Parathyroid adenoma (tissue), 2 donors: ENCODE data around the gene TOP1.

Experiments used
- H2AFZ ChIP-seq: fragments of 300-600 bp; sonication (generic); one replicate; pipeline ENCODE4 v1.7.0; 2017; ENCODE audit warnings: antibody characterized with exemption, mild to moderate bottlenecking
- H3K27ac ChIP-seq: fragments of 300-600 bp; sonication (generic); one replicate; pipeline ENCODE4 v1.7.0; 2017
- H3K27me3 ChIP-seq: fragments of 300-600 bp; sonication (generic); one replicate; pipeline ENCODE4 v1.7.0; 2017; ENCODE audit warnings: low read length; ENCODE audit not compliant: control insufficient read depth, insufficient read depth
- H3K36me3 ChIP-seq: fragments of 300-600 bp; sonication (generic); one replicate; pipeline ENCODE4 v1.7.0; 2017; ENCODE audit warnings: low read length; ENCODE audit not compliant: control insufficient read depth, insufficient read depth
- H3K4me1 ChIP-seq: fragments of 300-600 bp; sonication (generic); one replicate; pipeline ENCODE4 v1.7.0; 2017; ENCODE audit warnings: control low read depth
- H3K4me2 ChIP-seq: fragments of 300-600 bp; sonication (generic); one replicate; pipeline ENCODE4 v1.7.0; 2017; ENCODE audit warnings: low read length
- H3K4me3 ChIP-seq: fragments of 300-600 bp; sonication (generic); one replicate; pipeline ENCODE4 v1.7.0; 2017; ENCODE audit warnings: low read depth, low read length
- H3K79me2 ChIP-seq: fragments of 300-600 bp; sonication (generic); one replicate; pipeline ENCODE4 v1.7.0; 2017; ENCODE audit warnings: control low read depth
- H3K9ac ChIP-seq: fragments of 300-600 bp; sonication (generic); one replicate; pipeline ENCODE4 v1.7.0; 2017; ENCODE audit warnings: mild to moderate bottlenecking
- H3K9me3 ChIP-seq: fragments of 300-600 bp; sonication (generic); one replicate; pipeline ENCODE4 v1.7.0; 2017; ENCODE audit warnings: low read length; ENCODE audit not compliant: control insufficient read depth
- CTCF ChIP-seq: fragments of 300-600 bp; sonication (generic); IDR thresholded peaks from one replicate; pipeline ENCODE4 v1.7.0; 2017; ENCODE audit warnings: antibody characterized with exemption, mild to moderate bottlenecking
- donor health status: primary hyperparathyroidism.

TOP1 gene

GRCh38 chr20:41049451-41049850, 20.8 kb downstream of the TOP1 start:
- Histone ChIP-seq H3K4me2 (no peak overlapping the region), H3K4me3 (no peak overlapping the region), H3K27ac (no peak overlapping the region), H3K9ac (no peak overlapping the region), H3K27me3 (no peaks in the 10 kb centered on the region), H3K4me1 (peaks cover 39% of the 10 kb centered on the region), H3K36me3 (no peaks in the 10 kb centered on the region), H3K9me3 (no peaks in the 10 kb centered on the region), H2AFZ (no peak overlapping the region), H3K79me2 (peaks cover 53% of the 10 kb centered on the region)
- no peak for TF ChIP-seq CTCF

GRCh38 chr20:41050361-41051008, 21.9 kb downstream of the TOP1 start:
- Histone ChIP-seq H3K27ac (no peak overlapping the region), H3K4me2 (no peak overlapping the region)

DNA sequence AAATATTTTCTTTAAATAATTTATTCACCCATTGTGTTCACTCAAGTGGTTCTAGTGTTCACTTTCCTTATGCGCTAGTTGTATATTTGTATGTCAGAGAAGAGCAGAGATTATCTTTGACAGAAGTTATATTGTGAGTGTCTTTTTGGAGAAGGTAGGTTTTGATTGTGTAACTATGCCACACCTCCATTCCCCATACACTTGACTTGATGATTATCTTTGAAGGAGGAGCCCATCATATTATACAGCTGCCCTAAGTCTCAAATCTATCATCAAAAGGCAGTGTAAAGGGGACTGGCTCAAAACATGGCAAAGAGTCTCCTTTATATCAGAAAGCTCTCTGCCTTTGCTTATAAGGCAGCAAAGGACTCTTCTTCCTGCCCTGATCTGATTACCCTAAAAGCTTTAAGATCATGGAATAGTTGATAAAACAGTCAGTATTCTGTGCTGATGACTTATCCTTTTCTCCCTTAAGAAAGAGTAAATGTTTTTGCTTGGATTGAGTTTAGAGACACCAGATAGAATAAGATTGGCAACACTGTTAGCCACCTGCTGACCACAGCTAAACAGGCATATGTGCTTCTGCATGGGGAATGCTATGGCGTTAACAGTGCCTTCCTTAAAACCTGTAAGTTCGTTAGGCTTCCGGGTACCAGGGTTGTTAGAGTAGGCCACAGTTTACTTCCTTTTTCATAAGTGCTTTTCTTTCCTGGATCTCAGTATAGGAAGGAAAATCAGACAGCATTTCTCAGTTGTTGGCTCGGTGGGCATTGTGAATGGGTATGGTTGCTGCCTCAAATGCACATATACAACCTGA, 22.6 kb downstream of the TOP1 start:
- no peak for TF ChIP-seq CTCF
- H3K9ac ChIP-seq, result no peak overlapping the region
- H3K27ac ChIP-seq, result no peak overlapping the region

More at GRCh38 chr20:41050361-41051008, 21.9 kb downstream of the TOP1 start:
- Histone ChIP-seq H2AFZ (no peak overlapping the region), H3K4me3 (no peak overlapping the region), H3K27me3 (no peaks in the 10 kb centered on the region), H3K4me1 (peaks cover 43% of the 10 kb centered on the region), H3K36me3 (no peaks in the 10 kb centered on the region), H3K9me3 (no peaks in the 10 kb centered on the region), H3K79me2 (peaks cover 58% of the 10 kb centered on the region), H3K9ac (no peak overlapping the region)
- TF ChIP-seq CTCF, result no peak

GRCh38 chr20:41052742-41053419, 24.3 kb downstream of the TOP1 start:
- Histone ChIP-seq H3K79me2 (peaks cover 68% of the 10 kb centered on the region), H3K9me3 (no peaks in the 10 kb centered on the region), H3K4me1 (peaks cover 41% of the 10 kb centered on the region), H3K27me3 (no peaks in the 10 kb centered on the region), H3K27ac (no peak overlapping the region), H2AFZ (no peak overlapping the region), H3K4me3 (no peak overlapping the region), H3K36me3 (no peaks in the 10 kb centered on the region), H3K4me2 (no peak overlapping the region), H3K9ac (no peak overlapping the region)
- no peak for TF ChIP-seq CTCF

More for the DNA sequence above, 22.6 kb downstream of the TOP1 start:
- Histone ChIP-seq H3K27me3 (no peaks in the 10 kb centered on the region), H3K36me3 (no peaks in the 10 kb centered on the region), H3K79me2 (peaks cover 64% of the 10 kb centered on the region), H3K9me3 (no peaks in the 10 kb centered on the region), H2AFZ (no peak overlapping the region), H3K4me2 (no peak overlapping the region), H3K4me3 (no peak overlapping the region), H3K4me1 (peaks cover 46% of the 10 kb centered on the region)
